SJCRH30 (cell line): Measurements from ENCODE around the gene CFAP410. TPM values are rescaled to one million over a fixed set of nuclear protein-coding genes. Genes with fewer than 3 reads are reported as not detected.
A peak's percentile ranks its signal among the peaks of the same experiment; 100 is the strongest.
"Not testable (repeated sequence)": the region's sequence is repeated elsewhere in the genome, so short reads cannot be mapped to it uniquely, and the experiment has no call there.

ENCODE experiments used
- DNase-seq, 2 experiments: peaks; one replicate each; pipeline ENCODE4 v3.0.0-alpha.2; 2015 to 2020
- H3K27ac ChIP-seq: fragments of 250-450 bp; sonication (Bioruptor Pico); 2 replicates; pipeline ENCODE4 v1.5.1; 2020; ENCODE audit warnings: mild to moderate bottlenecking, moderate library complexity
- H3K27me3 ChIP-seq: fragments of 250-450 bp; sonication (Bioruptor Pico); 2 replicates; pipeline ENCODE4 v1.5.1; 2020; ENCODE audit warnings: mild to moderate bottlenecking, moderate library complexity
- H3K36me3 ChIP-seq: fragments of 250-450 bp; sonication (Bioruptor Pico); 2 replicates; pipeline ENCODE4 v1.5.1; 2020; ENCODE audit warnings: mild to moderate bottlenecking, moderate library complexity
- H3K4me1 ChIP-seq: fragments of 250-450 bp; sonication (Bioruptor Pico); 2 replicates; pipeline ENCODE4 v1.5.1; 2020; ENCODE audit warnings: mild to moderate bottlenecking, moderate library complexity
- H3K4me3 ChIP-seq: fragments of 250-450 bp; sonication (Bioruptor Pico); 2 replicates; pipeline ENCODE4 v1.5.1; 2020; ENCODE audit warnings: mild to moderate bottlenecking, moderate library complexity
- H3K9me3 ChIP-seq: fragments of 250-450 bp; sonication (Bioruptor Pico); replicated peaks from 2 replicates; pipeline ENCODE4 v1.5.1; 2020; ENCODE audit warnings: mild to moderate bottlenecking, moderate library complexity
- total RNA-seq: library from RNA; depleted of rRNA; stranded (reverse); fragments of >200 nt; shearing (Covaris generic); gene quantifications from 2 replicates; pipeline ENCODE4 v1.2.3, GENCODE V29; 2014

CFAP410 gene
- total RNA-seq, 1 experiment from 2014 or later = 7.5 TPM

DNA sequence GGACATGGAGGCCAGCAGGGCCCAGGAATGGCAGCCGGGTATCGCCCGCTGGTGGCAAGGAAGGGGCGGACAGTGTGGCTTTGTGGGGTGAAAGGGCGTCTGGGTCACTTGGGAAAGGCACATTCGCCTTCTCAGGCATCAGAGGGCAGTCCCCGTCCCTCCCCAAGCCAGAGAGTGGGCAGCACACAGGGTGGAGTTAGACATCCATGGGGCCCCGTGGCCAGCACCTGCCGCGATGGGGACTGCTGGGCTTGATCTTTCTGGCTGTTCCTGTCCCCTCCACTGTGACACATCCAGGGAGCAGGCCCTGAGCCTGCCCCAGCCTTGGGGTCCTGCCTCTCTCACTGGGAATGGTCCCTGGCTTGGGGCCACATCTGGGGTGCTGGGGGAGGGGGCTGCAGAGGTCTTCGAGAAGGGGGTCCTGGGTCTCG, 10.2 kb upstream of the CFAP410 start:
- DNase-seq = no peak
- Histone ChIP-seq H3K27me3 (no peaks in the 10 kb centered on the region), H3K36me3 (no peaks in the 10 kb centered on the region), H3K4me1 (0 out of 2 replicates have a peak, but pooled peaks cover 3% of the 10 kb centered on the region), H3K27ac (no peak overlapping the region), H3K4me3 (no peak overlapping the region), H3K9me3 (no peaks in the 10 kb centered on the region)

DNA sequence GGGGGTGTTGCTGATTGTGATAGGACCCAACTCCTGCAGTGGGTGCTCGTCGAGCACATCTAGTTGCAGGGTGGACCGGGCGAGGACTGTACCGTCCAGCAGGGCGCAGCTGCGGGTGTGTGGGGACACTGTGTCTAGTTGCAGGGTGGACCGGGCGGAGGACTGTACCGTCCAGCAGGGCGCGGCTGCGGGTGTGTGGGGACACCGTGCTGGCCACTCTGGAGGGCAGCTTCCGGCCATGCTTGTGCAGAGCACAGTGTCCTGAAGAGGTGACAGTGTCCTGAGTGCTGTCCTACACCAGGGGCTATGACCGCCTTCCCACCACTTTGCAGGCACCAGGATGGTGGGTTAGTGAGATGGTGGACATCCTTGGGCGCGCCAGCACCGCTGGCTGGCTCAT, 9.7 kb upstream of the CFAP410 start:
- DNase-seq = no peak
- Histone ChIP-seq H3K27me3 (no peaks in the 10 kb centered on the region), H3K9me3 (no peaks in the 10 kb centered on the region), H3K36me3 (no peaks in the 10 kb centered on the region), H3K4me3 (no peak overlapping the region), H3K27ac (no peak overlapping the region), H3K4me1 (0 out of 2 replicates have a peak, but pooled peaks cover 3% of the 10 kb centered on the region)

DNA sequence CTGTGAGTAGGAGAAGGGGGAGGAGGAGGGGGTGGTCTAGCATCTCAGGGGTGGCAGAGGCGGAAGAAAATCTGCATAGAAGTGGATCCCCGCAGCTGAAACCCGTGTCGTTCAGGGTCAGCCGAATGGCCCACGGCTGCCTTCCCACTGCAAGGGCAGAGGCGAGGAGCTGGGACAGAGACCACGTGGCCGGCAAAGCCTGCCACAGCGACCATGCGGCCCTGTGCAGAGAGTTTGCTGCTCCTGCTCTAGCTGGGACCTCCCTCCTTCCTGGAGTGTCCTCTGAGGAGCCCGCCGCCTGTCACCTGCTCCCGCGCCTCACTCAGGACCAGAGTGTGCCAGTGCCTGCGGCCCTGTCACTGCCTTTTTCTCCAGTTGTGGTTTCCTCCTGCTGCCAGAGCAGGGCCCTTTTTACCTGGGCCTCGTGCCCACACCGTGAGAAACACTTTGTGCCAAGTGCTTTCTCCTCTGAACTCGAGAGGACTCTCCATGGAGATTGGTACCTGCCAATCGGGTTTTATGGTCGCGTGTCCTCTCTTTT, 8.8 kb upstream of the CFAP410 start:
- Histone ChIP-seq H3K4me1 (0 out of 2 replicates have a peak, but pooled peaks cover 3% of the 10 kb centered on the region), H3K27me3 (no peaks in the 10 kb centered on the region), H3K4me3 (no peak overlapping the region), H3K27ac (no peak overlapping the region), H3K9me3 (no peaks in the 10 kb centered on the region), H3K36me3 (no peaks in the 10 kb centered on the region)
- peak; percentile 55 to 68 for DNase-seq

DNA sequence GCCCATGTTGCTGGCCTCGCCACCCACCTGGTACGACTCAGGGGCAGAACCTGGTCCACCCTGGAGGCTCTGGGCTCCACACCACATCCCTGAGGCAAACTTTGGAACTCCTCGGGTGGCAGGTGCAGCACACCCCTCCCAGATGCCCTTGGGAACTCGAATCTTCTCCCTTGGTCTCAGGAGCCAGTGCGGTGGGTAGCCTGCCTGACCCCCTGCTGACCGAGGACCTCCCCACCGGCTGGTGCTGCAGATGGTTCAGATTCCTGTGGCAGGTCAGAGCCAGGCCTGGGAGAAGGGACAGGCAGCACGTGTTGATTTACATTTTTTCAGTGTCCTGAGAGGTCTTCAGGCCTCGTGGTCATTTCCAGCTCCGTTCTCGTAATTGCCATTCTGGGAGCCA, 6.3 kb upstream of the CFAP410 start:
- H3K27me3 ChIP-seq = no peaks in the 10 kb centered on the region
- DNase-seq = no peak
- peaks cover 4% of the 10 kb centered on the region; the same call in 1 of the 2 replicates for H3K4me1 ChIP-seq
- H3K4me3 ChIP-seq = no peak overlapping the region
- no peaks in the 10 kb centered on the region for H3K9me3 ChIP-seq
- H3K27ac ChIP-seq = no peak overlapping the region
- no peaks in the 10 kb centered on the region for H3K36me3 ChIP-seq

DNA sequence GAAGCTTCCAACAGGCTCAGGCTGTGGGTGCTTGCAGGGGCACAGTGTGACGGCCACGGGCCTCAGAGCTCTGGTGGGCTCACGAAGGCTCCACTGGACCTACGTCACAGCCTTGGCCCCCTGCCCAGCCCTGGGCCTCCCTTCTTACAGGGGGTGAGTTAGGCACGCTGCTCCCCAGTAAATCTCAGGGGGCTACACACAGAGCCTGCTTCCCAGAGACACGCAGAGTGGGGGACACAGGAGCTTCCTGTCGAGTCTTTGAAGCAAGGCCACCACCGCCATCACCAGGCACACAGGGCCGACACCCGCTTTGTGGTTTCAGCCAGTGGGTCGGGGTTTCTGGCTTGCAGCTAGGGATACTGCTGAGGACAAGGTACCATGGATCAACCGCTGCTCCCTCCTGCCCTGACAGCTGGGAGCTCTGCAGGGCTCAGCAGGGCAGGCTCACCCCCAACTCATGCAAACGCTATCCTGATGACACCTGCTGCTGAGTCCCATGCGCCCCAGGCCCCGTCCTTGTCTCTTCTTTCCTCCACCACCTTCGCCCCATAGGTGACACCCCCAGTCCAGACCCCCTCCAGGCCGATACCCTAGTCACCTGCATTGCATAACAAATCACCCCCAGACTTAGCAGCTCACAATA, 5.5 kb upstream of the CFAP410 start:
- Histone ChIP-seq H3K27ac (no peak overlapping the region), H3K9me3 (no peaks in the 10 kb centered on the region), H3K4me3 (no peak overlapping the region), H3K36me3 (no peaks in the 10 kb centered on the region), H3K4me1 (peaks cover 6% of the 10 kb centered on the region; the same call in 1 of the 2 replicates), H3K27me3 (no peaks in the 10 kb centered on the region)
- no peak for DNase-seq

DNA sequence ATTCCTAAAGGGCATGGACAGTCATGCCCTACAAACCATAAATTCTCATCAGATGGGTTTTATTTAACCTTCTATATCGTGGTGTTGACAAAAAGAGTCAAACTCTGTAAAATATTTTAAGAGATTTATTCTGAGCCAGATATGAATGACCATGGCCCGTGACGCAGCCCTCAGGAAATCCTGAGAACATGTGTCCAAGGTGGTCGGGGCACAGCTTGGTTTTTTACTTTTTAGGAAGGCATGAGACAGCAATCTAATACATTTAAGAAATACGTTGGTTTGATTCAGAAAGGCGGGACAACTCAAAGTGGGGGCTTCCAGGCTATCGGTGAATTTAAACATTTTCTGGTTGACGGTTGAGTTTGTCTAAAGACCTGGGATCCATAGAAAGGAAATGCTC, 3.8 kb upstream of the CFAP410 start:
- H3K27ac ChIP-seq, DNase-seq, H3K27me3 ChIP-seq, H3K9me3 ChIP-seq, H3K4me1 ChIP-seq, H3K4me3 ChIP-seq, H3K36me3 ChIP-seq: not testable (repeated sequence)

DNA sequence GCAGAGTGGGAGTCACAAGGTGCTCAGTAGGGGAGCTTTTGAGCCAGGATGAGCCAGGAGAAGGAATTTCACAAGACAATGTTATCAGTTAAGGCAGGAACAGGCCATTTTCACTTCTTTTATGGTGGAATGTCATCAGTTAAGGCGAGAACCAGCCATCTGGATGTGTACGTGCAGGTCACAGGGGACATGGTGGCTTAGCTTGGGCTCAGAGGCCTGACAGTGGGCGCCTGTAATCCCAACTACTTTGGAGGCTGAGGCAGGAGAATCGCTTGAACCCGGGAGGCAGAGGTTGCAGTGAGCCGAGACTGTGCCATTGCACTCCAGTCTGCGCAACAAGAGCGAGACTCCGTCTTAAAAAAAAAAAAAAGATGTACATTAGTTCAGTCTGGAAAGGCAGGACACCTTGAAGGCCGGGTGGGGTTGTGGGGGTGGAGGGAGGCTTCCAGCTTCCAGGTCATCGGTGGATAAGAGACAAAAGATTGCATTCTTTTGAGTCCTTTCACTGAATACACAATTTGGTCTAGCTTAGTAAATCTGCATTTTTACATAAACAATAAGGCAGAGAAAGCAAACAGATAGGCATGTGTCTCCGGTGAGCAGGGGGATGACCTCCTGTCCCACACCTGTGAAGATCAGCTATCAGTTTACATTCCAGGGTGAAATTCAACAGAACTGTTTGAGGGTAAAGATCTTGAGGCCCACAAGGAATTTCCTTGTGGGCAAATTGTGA, 2.7 kb upstream of the CFAP410 start:
- not testable (repeated sequence) for H3K27ac ChIP-seq, DNase-seq, H3K36me3 ChIP-seq, H3K9me3 ChIP-seq, H3K4me3 ChIP-seq, H3K27me3 ChIP-seq, H3K4me1 ChIP-seq

DNA sequence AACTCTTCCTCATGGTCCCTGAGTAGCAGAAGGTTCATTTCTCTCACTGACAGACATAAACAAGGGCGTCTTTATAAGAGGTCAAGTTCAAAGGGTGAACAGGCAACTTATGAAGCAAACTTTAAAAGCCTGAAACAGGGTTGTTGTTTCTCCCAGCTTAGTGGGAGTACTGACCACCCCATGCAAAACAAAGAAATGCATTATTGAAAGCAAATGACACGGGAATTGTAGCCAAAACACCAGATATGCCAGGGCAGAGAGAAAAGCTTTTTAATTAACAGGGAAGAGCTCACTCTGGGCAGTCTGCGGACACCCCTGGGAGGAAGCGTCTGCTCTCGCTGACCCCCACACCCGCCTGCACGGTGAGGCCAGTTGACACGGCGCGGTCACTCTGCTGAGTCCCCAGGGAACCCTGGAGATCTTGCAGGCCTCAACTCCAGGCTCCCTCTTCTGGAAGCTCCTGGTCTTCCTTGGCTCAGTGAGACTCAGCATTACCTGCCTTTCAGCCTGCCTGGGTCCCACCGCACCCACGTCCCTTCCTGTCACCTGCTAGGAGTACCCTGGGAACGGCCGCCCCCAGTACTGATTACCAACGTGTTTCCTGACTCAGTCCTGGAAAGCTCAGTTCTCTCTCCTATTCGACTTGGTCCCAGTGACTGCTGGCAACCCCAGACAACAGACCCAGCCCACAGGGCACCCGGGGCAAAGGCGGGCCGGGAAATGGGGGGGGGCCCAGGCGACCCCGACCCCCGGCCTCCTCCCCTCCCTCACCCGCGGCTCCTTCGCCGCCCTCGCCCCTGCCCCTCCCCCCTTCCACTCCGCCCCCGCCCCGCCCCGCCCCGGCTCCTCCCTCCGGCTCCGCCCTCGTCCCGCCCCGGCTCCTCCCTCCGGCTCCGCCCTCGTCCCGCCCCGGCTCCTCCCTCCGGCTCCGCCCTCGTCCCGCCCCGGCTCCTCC, 972 bp downstream of the CFAP410 start:
- peaks cover 3% of the 10 kb centered on the region; the same call in 1 of the 2 replicates for H3K4me1 ChIP-seq
- H3K27me3 ChIP-seq = no peaks in the 10 kb centered on the region
- peak; percentile 53 to 67 for DNase-seq
- peak overlapping the region; percentile 49 for H3K4me3 ChIP-seq
- no peaks in the 10 kb centered on the region for H3K9me3 ChIP-seq
- no peaks in the 10 kb centered on the region for H3K36me3 ChIP-seq
- H3K27ac ChIP-seq = no peak overlapping the region

DNA sequence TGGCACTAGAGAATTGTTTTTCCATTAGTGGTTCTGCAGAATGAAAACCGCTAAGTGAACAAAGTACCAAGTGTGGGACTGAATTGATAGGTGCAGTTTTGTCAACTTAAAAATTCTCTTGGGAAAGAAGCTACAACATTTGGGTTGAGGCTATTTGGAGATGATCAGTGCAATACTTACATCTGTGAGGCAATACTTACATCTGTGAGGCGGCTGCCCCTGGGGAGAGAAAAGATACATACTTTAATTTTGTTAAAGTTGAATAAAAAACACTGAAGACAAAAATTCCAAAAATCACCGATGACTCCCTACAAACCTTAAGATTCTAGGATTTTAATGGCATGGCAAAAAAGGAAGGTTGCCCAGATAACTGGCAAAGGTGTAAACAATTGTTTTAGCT, 1.7 kb downstream of the CFAP410 start:
- no peaks in the 10 kb centered on the region for H3K9me3 ChIP-seq
- peaks cover 3% of the 10 kb centered on the region; the same call in 1 of the 2 replicates for H3K4me1 ChIP-seq
- H3K4me3 ChIP-seq = no peak overlapping the region
- no peak for DNase-seq
- H3K27me3 ChIP-seq = no peaks in the 10 kb centered on the region
- no peak overlapping the region for H3K27ac ChIP-seq
- H3K36me3 ChIP-seq = no peaks in the 10 kb centered on the region

DNA sequence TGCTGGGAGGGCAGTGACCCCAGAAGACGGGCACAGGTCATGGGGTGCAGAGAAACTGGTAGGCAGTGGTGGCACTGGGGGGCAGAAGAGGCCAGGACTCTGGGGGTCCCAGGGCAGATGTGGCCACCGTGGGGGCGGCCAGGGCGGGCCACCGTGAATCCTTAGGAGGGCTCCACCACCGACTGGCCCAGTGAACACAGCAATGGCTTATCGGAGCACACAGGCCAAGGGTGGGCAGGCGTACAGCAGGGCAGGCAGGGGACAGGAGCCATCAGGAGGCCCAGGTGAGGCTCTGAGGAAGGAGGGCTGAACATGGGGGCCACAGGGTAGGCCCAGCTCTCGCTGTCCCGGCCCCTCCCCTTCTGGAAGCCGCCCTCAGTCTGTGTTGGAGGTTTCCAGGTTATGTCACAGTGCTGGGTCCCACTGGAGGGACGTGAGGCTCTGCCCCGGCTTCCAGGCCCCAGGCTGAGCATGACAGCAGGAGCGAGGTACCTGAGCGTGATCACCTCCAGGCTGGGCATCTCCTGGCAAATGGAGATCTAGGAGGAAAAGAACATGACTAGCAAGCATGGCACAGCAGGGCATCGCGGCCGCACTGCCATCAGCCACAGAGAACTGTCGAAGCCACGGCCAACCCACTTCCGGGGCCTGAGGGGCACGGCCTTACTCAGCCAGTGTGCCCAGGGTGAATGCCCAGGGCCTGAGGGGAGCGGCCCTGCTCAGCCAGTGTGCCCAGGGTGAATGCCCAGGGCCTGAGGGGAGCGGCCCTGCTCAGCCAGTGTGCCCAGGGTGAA, 3.7 kb downstream of the CFAP410 start:
- Histone ChIP-seq H3K36me3 (no peaks in the 10 kb centered on the region), H3K4me3 (no peak overlapping the region), H3K4me1 (peaks cover 2% of the 10 kb centered on the region; the same call in 1 of the 2 replicates), H3K9me3 (no peaks in the 10 kb centered on the region), H3K27ac (no peak overlapping the region), H3K27me3 (no peaks in the 10 kb centered on the region)
- DNase-seq = no peak

DNA sequence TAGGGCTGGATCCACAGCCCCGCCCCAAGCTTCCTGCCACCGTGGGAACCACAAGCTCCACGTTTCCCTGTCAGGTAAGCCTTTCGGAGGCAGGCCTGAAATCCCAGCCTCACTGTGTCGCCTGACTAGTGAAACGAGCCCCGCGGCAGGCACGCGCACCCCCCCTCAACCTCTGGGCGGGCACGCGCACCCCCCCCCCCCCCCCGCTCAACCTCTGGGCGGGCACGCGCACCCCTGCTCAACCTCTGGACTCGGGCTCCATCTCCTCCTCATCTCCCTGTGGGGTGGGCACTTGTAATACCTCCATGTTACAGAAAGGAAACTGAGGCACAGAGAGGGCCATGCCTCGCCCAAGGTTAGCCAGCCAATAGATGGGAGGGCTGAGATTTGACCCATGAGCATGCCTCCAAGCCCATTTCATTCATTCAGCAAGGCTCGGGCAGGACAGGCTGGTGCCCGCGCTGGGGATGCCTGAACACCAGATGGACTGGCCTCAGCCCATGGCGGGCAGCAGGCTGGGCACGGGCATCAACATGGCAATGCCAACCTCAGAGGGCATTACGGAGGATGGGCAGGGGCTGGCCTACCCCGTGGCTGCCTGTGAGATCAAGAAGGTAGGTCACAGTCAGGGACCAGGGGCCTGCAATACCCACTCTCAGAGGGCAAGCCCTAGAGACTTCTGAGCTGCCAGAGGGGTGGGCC, 4.7 kb downstream of the CFAP410 start:
- Histone ChIP-seq H3K27me3 (no peaks in the 10 kb centered on the region), H3K27ac (no peak overlapping the region), H3K36me3 (no peaks in the 10 kb centered on the region), H3K4me1 (no peaks in the 10 kb centered on the region), H3K9me3 (no peaks in the 10 kb centered on the region), H3K4me3 (no peak overlapping the region)
- no peak for DNase-seq

DNA sequence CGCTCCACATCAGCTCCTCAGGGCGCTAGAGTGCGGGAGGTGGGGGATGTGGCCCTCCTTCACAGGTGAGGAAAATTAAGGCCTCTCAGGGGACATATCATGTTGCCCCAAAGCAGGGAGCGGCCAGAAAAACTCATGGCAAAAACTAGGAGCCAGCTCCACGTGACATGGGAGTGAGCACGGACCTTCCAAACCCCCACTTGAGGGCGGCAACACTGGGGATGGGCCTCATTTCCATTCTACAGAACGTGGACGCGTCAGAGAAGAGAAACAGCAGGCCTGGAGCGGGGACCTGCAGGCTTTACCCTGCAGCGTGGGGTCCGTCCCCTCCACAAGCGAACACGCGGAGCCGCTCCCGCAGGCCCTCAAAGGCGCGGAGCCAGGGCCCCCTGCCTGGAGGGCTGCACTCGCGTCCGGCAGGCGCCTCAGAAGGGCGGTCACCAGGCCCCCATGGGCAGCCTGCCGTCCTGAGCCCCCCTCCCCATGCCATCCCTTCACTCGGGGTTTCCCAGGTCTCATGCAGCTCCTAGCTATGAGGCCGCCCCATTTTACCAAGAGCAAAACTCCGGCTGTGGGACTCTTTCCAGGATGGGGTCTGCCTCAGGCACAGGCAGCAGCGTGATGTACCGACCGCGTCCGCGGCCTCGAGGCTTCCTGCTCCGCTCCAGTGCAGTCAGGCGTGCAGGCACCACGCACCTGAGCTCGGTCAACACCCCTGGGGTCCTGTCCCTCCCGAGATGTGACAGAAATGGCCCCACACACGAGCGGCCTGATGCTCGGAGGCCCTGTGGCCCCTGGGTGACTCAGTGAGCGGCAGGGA, 5.5 kb downstream of the CFAP410 start:
- H3K4me3 ChIP-seq = no peak overlapping the region
- H3K4me1 ChIP-seq = no peaks in the 10 kb centered on the region
- no peaks in the 10 kb centered on the region for H3K27me3 ChIP-seq
- H3K36me3 ChIP-seq = no peaks in the 10 kb centered on the region
- no peaks in the 10 kb centered on the region for H3K9me3 ChIP-seq
- no peak overlapping the region for H3K27ac ChIP-seq
- no peak for DNase-seq

DNA sequence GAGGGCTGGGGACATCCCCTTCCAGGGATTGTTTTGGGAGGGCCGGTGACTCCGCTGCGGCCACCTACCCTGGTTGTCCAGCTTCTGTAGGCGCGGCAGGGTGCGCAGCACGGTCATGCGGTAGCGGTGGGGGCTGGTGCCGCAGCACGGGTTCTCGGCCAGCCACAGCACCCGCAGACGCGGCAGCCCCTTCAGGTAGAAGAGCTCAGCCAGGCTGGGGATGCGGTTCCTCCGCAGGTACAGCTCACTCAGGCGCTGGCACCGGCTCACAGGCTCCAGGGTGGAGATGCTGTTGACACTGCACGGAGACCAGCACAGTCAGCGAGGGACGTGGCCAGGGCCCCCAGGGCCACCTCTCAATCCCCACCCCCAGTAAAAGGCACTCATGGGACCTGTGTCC, 6.2 kb downstream of the CFAP410 start:
- H3K27ac ChIP-seq = no peak overlapping the region
- H3K27me3 ChIP-seq = no peaks in the 10 kb centered on the region
- no peaks in the 10 kb centered on the region for H3K4me1 ChIP-seq
- no peaks in the 10 kb centered on the region for H3K9me3 ChIP-seq
- no peak for DNase-seq
- H3K4me3 ChIP-seq = no peak overlapping the region
- no peaks in the 10 kb centered on the region for H3K36me3 ChIP-seq
